Measurements from ENCODE around the gene DUSP5.
A peak's percentile ranks its signal among the peaks of the same experiment; 100 is the strongest.
"Not testable (repeated sequence)": the region's sequence is repeated elsewhere in the genome, so short reads cannot be mapped to it uniquely, and the experiment has no call there.

DUSP5 gene

GRCh38 chr10:110458266-110458920, 39.3 kb upstream of the DUSP5 start:
- no peak overlapping the region for H3K4me3 ChIP-seq (ENCODE audit: low read depth, low read length)
- peak; percentile 65 for DNase-seq (ENCODE audit: low read depth)
- TF ChIP-seq CTCF (IDR thresholded peaks at IDR 0.05; ENCODE audit: control insufficient read depth, extremely low read depth, insufficient read depth): no peak

GRCh38 chr10:110459600-110459999, 38.1 kb upstream of the DUSP5 start:
- H3K4me3 ChIP-seq (ENCODE audit: low read depth, low read length): no peak overlapping the region

GRCh38 chr10:110460111-110460809, 37.4 kb upstream of the DUSP5 start:
- TF ChIP-seq CTCF (IDR thresholded peaks at IDR 0.05; ENCODE audit: control insufficient read depth, extremely low read depth, insufficient read depth): no peak
- H3K4me3 ChIP-seq (ENCODE audit: low read depth, low read length): no peak overlapping the region

More at GRCh38 chr10:110459600-110459999, 38.1 kb upstream of the DUSP5 start:
- no peak for TF ChIP-seq CTCF (IDR thresholded peaks at IDR 0.05; ENCODE audit: control insufficient read depth, extremely low read depth, insufficient read depth)
- DNase-seq (ENCODE audit: low read depth): no peak

GRCh38 chr10:110461088-110461487, 36.6 kb upstream of the DUSP5 start:
- no peak overlapping the region for H3K4me3 ChIP-seq (ENCODE audit: low read depth, low read length)
- no peak for TF ChIP-seq CTCF (IDR thresholded peaks at IDR 0.05; ENCODE audit: control insufficient read depth, extremely low read depth, insufficient read depth)
- DNase-seq (ENCODE audit: low read depth): no peak

More at GRCh38 chr10:110460111-110460809, 37.4 kb upstream of the DUSP5 start:
- no peak for DNase-seq (ENCODE audit: low read depth)

- TF ChIP-seq CTCF (IDR thresholded peaks at IDR 0.05; ENCODE audit: control insufficient read depth, extremely low read depth, insufficient read depth): no peak
- DNase-seq (ENCODE audit: low read depth): no peak
- no peak overlapping the region for H3K4me3 ChIP-seq (ENCODE audit: low read depth, low read length)
Observed at GRCh38 chr10:110461530-110461929, 36.2 kb upstream of the DUSP5 start.

- no peak for DNase-seq (ENCODE audit: low read depth)
- no peak overlapping the region for H3K4me3 ChIP-seq (ENCODE audit: low read depth, low read length)
- no peak for TF ChIP-seq CTCF (IDR thresholded peaks at IDR 0.05; ENCODE audit: control insufficient read depth, extremely low read depth, insufficient read depth)
Observed at GRCh38 chr10:110462166-110463095, 35.3 kb upstream of the DUSP5 start.

- H3K4me3 ChIP-seq (ENCODE audit: low read depth, low read length); DNase-seq (ENCODE audit: low read depth): not testable (repeated sequence)
Observed at GRCh38 chr10:110468258-110468657, 29.4 kb upstream of the DUSP5 start.

- not testable (repeated sequence) for H3K4me3 ChIP-seq (ENCODE audit: low read depth, low read length); DNase-seq (ENCODE audit: low read depth)
Observed at GRCh38 chr10:110470541-110470940, 27.2 kb upstream of the DUSP5 start.
